OCI-LY7 (cell line): Measurements from ENCODE around the gene PHF14.

Source experiments
- CTCF ChIP-seq: fragments of 200-600 bp; sonication (generic); conservative IDR thresholded peaks from 2 replicates; pipeline ENCODE4 v1.5.1; 2014; ENCODE audit warnings: mild to moderate bottlenecking, antibody characterized with exemption, low read length, moderate library complexity, mixed read lengths
- EZH2phosphoT487 ChIP-seq: fragments of 200-600 bp; sonication (generic); IDR thresholded peaks from 2 replicates; pipeline ENCODE4 v1.6.1; 2018; ENCODE audit warnings: low read depth, borderline replicate concordance, mild to moderate bottlenecking, mixed run types, antibody characterized with exemption, low read length, moderate library complexity, mixed read lengths

DNA sequence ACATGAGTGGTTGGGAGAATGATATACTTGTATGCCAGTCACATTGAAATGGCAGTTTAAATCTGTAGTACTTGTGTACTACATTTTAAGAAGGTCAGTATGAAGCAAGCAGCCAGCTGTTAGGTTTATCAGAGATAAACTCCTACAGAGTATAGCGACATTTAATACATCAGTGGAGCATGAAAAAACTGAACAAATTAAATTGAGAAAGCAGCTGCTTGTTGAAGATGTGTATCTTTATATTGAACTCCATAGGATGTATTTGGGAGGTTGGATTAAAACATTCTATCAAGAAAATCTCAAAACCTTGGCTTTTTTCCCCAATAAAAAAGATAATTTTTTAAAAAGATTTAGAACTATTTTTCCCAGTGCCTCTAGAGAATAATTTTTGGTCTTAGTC lies 47.8 kb downstream of the PHF14 start:
- TF ChIP-seq CTCF, result no peak
- TF ChIP-seq EZH2phosphoT487, result no peak
